Activated T-cell treated with anti-CD3 and anti-CD28 coated beads, Interleukin-2, amount 50 U/mL, for 1 hour (primary cell): ENCODE measurements around the gene TMUB1.

ENCODE experiments used
- DNase-seq: peaks from one replicate; pipeline ENCODE4 v3.0.0-alpha.2; 2020

The TMUB1 gene

DNA sequence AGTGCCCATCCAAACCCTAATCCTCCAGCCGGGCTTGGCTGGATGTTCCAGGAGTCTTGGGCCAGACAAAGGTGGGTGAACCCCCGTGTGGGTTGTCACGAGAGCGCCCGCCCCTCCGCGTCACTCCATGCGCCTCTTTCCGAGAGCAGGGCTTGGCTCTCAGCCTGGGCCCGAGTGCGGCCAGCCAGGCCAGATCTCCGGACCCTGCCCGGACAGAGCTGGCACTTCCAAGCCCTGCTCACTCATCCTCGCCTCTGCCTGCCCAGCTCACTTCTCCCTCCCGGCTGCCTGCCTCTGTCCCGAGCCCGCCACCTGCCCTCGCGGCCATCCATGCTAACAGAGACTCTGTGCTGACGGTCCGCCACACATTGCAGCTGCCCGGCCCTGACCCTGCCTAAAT is 37.6 kb upstream of the TMUB1 start:
- DNase-seq = no peak

- DNase-seq = no peak
Measured at GRCh38 chr7:151119902-151120301, 36.6 kb upstream of the TMUB1 start.

- DNase-seq = no peak
Measured at GRCh38 chr7:151119055-151119415, 35.7 kb upstream of the TMUB1 start.

GRCh38 chr7:151118108-151119054 is 35.1 kb upstream of the TMUB1 start:
- DNase-seq = no peak

DNA sequence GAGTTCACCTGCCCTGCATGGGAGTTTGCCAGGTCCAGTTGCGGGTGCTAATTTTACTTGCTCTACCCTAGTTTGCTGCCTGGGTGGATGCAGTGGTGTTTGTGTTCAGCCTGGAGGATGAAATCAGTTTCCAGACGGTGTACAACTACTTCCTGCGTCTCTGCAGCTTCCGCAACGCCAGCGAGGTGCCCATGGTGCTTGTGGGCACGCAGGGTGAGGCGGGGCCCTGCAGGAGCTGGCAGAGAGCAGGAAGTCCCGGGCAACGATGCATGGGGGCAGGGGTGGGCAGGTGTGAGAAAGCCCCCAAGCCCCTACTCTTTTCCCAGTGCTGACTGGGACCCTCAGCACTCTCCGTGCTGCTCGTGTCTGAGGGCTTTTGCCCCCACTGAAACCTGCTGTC is 34.3 kb upstream of the TMUB1 start:
- peak; percentile 50 for DNase-seq

- no peak for DNase-seq
Measured at GRCh38 chr7:151116603-151117440, 33.5 kb upstream of the TMUB1 start.

- no peak for DNase-seq
Measured at GRCh38 chr7:151115836-151116418, 32.6 kb upstream of the TMUB1 start.

GRCh38 chr7:151115121-151115835 is 32.0 kb upstream of the TMUB1 start:
- peak; percentile 43 for DNase-seq

GRCh38 chr7:151114151-151115090 is 31.1 kb upstream of the TMUB1 start:
- no peak for DNase-seq

GRCh38 chr7:151113344-151114150 is 30.3 kb upstream of the TMUB1 start:
- no peak for DNase-seq

DNA sequence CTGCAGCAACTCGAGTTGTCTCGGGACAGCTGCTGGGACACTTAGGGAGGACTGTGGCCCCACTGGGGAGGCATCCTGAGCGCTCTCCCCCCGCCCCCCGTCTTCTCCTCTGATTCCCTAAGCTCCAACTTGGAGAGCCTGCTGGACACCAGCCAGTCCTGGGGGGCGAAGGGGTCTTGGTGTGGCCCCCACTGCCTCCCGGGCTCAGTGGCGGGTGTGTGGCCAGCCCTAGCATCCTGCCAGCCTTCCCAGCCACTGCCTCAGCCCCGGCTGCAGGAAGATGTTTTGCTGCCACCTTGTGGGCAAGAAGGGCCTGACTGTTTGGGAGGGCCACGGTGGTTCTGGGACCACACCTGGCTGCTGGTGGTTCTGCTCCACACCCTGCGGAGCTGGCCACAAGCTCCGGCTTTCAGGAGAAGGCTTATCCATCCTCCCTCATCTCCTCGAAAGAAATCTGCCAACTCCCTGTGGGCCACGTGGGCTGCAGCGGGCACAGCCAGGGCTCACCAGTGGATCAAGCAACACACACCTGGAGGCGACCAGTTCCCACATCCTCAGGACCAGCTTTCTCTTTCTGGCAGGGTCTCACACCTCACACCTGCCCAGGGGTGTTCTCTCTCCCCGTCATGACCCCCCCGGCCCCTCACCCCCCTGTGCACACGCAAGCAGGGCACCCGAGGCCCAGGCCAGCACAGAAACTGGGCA is 27.8 kb upstream of the TMUB1 start:
- peak; percentile 80 for DNase-seq

- DNase-seq = no peak
Measured at GRCh38 chr7:151110236-151110940, 27.1 kb upstream of the TMUB1 start.

DNA sequence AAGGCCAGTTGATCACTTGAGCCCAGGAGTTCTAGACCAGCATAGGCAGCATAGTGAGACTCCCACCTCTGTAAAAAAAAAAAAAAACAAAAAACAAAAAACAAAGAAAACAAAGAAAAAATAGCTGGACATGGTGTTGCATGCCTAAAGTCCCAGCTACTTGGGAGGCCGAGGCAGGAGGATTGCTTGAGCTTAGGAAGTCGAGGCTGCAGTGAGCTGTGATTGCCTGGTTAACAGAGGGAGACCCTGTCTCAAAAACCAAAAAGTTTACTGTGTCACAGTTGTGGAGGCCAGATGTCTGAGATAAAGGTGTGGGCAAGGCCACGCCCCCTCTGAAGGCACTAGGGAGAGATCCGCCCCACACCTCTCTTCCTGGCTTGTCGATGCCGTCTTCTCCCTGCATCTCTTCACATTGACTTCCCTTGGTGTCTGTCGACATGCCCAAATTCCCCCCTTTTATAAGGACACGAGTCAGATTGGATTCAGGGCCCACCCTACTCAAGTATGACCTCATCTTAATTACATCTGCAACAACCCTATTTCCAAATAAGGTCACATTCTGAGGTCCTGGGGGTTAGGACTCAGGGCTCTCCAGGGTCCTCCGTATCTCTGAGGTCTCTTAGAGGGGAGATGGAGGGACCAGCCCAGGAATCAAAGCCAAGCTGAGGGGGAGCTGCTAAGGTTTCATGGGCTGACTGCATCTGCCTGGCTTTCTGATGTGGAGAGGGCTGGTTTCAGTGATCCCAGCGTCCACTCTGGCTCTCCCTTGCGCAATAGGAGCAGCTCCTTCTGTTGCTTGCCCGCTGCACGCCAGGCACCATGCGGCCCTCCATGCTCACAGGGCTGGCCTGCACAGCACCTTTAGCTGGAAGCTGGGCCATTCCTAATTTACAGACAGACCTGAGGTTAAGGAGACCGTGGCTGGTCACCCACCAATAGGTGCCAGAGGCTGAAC is 26.1 kb upstream of the TMUB1 start:
- no peak for DNase-seq

- no peak for DNase-seq
Measured at GRCh38 chr7:151107882-151108281, 24.6 kb upstream of the TMUB1 start.

DNA sequence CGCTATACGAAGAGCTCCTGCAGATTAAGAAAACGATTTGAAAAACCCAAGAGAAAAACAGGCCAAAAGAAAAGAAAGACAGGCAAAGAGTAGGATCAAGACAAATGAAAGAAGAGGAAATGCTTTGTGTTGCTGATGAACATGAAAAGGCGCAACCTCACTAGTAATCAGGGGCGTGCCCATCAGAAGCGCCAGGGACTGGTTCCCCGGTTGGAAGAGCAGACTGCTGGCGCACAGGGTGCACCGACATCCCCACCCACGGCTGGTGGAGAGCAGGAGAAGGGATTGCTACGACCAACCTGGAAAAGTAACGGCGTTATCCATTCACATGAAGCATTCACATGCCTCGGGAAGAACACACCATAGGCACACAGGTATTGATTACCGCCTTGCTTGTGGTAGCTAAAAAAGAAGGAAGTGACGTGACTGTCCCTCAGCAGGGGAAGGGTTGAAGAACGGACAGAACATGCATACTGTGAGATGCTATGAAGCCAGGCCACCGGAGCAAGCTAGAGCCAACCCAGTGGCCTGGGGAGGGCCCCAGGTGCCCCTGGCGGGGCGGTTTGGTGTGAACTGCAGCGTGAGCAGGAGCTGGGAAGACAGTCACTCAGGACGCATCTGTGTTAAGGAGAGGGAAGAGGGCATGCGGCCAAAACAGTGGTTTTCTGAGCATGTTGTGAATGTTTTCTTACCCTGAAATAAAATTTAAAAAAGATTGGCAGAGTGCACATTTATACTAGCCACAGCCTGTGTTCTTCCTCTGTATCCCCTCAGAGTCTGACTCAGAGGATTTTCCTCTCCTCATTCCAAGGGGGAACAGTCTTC is 21.3 kb upstream of the TMUB1 start:
- DNase-seq = no peak

DNA sequence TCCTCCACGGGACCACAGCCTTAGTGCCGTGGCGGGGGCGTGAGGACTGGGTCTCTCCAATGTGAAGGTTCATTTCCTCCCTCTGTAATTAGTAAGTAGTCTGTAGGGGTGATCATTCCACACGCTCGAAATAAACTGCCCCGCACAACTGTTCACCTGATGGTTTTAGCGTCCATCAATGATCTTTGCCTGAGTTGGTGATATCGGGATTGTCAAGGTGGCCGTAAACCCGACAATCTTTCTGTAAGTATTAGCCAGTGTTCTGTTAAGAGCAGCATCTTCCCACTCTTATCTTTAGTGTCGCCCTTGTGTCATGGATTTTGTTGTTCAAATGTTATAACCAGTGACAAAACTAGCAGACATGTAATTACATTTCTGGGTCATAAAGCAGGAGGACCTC is 20.7 kb upstream of the TMUB1 start:
- DNase-seq = no peak

GRCh38 chr7:151102991-151103390 is 19.7 kb upstream of the TMUB1 start:
- DNase-seq = no peak
